Fibroblast of villous mesenchyme (primary cell): ENCODE results near the gene VWA3B. TPM values are rescaled to one million over a fixed set of nuclear protein-coding genes. Genes with fewer than 3 reads are reported as not detected.

Experiments
- DNase-seq: peaks from one replicate; pipeline ENCODE4 v3.0.0-alpha.2; 2010; ENCODE audit warnings: low read depth
- H3K4me3 ChIP-seq: 2 replicates; pipeline ENCODE4 v1.5.1; 2011; ENCODE audit warnings: low read depth, mild to moderate bottlenecking, low read length
- total RNA-seq: library from RNA; depleted of rRNA; stranded (reverse); fragments of >200 nt; gene quantifications from 2 replicates; pipeline ENCODE4 v1.2.3, GENCODE V29; 2012
- TF ChIP-seq, protein P1 (sequence below): IDR thresholded peaks from 2 replicates; pipeline ENCODE4 v1.5.1; 2012; ENCODE audit warnings: low read depth, mild to moderate bottlenecking, low read length; ENCODE audit not compliant: insufficient read depth

The VWA3B gene
- total RNA-seq, 1 donor = not detected

DNA sequence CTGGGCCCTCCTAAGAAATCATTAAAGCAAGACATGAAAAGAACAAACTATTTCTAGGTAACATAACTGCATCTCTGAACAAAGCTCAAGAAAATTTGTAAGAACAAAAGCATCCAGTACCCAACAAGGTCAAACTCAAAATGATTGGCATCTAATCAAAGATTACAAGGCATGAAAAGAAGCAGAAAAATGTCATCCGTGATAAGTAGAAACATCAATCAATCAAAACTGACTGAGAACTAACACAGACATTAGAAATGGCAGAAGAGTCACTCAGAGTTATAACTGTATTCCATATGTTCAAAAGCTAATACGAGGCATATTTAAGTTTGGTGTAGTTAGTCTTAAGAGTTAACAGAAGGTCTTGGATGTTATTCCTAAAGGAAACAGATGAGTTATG lies 80.9 kb downstream of the VWA3B start:
- no peak overlapping the region for H3K4me3 ChIP-seq
- TF ChIP-seq, protein P1, sequence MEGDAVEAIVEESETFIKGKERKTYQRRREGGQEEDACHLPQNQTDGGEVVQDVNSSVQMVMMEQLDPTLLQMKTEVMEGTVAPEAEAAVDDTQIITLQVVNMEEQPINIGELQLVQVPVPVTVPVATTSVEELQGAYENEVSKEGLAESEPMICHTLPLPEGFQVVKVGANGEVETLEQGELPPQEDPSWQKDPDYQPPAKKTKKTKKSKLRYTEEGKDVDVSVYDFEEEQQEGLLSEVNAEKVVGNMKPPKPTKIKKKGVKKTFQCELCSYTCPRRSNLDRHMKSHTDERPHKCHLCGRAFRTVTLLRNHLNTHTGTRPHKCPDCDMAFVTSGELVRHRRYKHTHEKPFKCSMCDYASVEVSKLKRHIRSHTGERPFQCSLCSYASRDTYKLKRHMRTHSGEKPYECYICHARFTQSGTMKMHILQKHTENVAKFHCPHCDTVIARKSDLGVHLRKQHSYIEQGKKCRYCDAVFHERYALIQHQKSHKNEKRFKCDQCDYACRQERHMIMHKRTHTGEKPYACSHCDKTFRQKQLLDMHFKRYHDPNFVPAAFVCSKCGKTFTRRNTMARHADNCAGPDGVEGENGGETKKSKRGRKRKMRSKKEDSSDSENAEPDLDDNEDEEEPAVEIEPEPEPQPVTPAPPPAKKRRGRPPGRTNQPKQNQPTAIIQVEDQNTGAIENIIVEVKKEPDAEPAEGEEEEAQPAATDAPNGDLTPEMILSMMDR = no peak
- no peak for DNase-seq

DNA sequence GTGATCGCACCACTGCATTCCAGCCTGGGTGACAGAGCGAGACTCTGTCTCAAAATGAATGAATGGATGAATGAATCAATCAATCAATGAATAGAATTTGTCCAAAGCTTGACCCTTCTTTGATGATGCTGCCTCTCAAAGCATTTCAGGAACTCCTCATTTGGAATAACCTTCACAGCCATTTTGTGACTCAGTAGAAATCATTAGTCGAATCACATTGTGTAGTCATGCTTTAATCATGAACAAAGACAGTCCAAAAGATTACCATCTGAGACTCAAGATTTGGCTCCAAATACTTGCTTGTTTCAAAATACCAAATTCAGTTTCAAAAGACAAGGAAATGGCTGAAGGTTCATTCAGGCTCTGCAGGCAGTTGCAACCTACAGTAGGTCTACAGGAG lies 83.1 kb downstream of the VWA3B start:
- DNase-seq = no peak
- no peak overlapping the region for H3K4me3 ChIP-seq
- TF ChIP-seq, protein P1 = no peak

DNA sequence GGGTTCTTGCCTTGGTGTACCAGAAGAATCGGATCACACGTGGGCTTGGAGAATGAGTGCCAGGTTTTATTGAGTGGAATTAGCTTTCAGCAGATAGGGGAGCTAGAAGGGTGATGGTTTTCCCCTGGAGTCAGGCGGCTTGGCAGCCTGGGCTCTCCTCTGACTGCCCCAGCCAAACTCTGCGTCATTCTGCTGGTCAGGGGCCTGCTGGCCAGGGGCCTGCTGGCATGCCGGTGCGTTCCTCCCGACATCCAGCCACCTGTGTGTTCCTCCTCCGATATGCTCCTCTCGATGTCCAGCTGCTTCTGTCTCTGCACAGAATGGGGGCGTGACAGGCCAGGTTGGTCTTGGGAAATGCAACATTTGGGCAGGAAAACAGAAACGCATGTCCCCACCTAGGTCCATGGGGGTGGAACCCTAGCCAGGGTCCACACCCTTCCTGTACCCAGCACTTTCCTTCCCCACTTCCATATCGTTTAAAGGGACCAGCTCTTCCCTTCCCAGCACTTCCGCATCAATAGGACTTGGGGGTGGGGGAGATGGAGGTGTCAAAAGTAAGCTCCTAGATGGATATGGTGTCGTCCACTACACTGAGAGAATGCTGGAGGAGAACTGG lies 85.3 kb downstream of the VWA3B start:
- DNase-seq = no peak
- no peak overlapping the region for H3K4me3 ChIP-seq
- TF ChIP-seq, protein P1 = no peak

DNA sequence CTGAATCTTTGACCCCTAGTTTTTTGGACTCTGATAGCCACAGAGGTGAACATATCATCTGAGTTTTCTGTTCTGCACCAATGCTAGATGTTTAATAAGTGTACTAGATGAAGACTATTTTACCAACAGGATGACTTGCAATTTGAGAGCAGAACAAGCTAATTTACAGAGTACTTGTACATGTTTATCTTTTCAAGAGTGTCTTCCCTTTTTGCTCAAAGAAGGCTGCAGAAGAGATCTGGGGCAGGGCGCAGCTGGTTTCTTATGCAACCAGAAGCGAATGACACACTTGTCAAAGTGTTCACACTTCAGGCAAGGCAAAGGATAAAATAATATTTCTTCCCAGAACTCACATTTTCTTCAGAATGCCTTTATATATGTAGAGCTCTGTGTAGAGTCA lies 86.0 kb downstream of the VWA3B start:
- DNase-seq = no peak
- H3K4me3 ChIP-seq = no peak overlapping the region
- TF ChIP-seq, protein P1 = no peak

DNA sequence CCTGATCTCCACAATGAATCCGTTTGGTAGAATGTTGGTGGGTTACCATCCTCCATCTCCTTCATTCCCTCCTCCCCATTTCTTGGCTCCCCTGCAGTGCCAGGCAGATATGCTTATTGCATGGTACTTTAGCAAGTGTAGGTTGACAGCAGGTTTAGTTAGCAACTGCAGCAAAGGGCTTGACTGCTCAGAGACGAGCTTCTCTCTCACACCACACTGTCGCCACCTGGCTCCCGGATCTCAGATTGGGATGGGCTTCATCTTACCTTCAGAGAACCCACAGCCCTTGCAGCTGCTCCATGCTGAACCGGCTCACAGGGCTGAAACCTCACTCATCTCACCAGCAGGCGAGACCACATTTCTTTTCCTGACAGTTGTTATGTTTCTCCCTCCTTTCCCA lies 88.8 kb downstream of the VWA3B start:
- TF ChIP-seq, protein P1 = peak; percentile 8
- H3K4me3 ChIP-seq = no peak overlapping the region
- DNase-seq = peak; percentile 6

DNA sequence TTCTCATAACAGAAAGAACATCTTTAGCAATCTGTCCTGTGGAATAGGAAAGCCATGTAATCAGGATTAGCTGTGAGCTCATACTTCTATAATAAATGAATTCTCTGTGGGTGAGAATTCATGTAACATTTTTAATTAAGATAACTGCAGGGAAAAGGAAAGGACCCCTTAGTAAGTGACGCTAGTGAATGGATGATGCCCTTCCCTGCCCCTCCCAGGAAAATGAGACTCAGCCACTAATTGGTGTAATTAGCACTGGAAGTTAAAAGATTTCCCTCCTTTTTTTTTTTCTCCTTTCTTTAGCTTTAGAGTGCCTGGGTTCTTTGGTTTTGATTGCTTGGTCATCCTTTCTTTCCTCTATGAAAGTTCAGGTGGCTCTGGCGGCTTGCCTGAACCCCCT lies 90.3 kb downstream of the VWA3B start:
- no peak for DNase-seq
- no peak overlapping the region for H3K4me3 ChIP-seq
- TF ChIP-seq, protein P1 = no peak

DNA sequence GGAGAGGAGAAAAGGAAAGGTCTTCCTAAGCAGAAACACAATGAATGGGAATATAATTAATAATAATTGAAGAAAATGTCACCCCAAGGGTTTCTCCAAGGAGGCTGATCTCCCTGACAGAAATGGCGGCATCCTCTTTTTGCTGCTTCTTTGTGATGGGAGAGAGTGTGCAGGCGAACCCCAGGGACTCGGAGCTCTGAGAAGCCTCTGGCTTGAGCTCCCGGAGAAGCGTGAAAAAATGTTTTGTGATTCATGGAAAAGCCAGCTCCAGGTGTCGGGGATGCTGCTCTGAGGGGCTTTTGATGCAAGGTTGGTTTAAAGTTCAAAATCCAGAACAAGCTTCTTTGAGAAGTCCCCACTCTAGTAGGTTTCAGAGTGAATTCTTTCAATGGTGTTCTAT lies 91.0 kb downstream of the VWA3B start:
- DNase-seq = no peak
- TF ChIP-seq, protein P1 = no peak
- H3K4me3 ChIP-seq = no peak overlapping the region
